ENCODE results near the gene CLIP2.
"Not testable (repeated sequence)": the region's sequence is repeated elsewhere in the genome, so short reads cannot be mapped to it uniquely, and the experiment has no call there.

GRCh38 chr7:74402668-74403067, 113.5 kb downstream of the CLIP2 start:
- not testable (repeated sequence) for TF ChIP-seq CTCF (IDR thresholded peaks at IDR 0.05; ENCODE audit: low read length); EZH2 (optimal IDR thresholded peaks at IDR 0.05; ENCODE audit: low read depth, low read length); EZH2phosphoT487 (IDR thresholded peaks at IDR 0.05; ENCODE audit: low read length)

All from MM.1S (cell line).